Measurements from ENCODE around the gene PTPRN2.

The PTPRN2 gene

DNA sequence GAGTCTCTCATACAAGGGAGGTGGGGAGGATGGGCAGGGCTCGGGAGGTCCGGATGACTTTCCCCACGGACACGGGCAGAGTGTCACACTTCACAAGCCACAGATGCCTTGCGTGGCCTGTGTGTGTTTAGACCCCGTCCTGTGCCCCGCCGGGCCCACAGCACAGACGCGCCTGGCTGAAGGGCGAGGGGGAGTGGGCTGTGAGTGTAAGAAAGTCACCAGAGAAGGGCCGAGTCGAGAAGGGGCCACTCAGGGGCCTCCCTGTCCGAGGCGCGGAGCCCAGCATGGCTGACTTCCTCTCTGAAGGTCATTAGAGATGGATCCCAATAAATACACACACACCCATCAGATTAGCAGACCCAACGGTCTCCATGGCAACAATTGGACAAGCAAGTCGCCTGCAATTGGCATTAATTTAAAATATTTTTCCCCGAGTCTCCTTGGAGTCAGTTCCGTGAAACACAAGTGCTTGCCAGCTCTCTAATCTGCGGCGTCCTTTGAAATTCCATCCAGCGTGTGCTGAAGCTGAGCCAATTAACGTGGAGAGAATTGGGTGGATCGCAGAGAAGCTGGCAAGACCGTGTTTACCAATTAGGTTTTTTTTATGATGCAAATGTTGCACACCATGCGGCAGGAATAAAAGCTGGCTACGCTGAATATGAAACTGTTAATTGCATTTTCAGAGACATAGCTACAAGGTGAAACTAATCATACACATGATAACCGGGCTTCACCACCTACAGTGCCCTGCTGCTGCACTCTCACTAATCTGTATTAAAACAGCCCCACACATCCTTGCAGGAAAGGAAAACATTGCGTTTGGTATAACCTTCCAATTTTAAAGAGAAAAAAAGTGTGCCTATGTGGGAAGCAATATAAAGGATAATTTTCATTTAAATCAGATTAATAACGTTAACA lies 571.2 kb downstream of the PTPRN2 start:
- no peak for DNase-seq

DNA sequence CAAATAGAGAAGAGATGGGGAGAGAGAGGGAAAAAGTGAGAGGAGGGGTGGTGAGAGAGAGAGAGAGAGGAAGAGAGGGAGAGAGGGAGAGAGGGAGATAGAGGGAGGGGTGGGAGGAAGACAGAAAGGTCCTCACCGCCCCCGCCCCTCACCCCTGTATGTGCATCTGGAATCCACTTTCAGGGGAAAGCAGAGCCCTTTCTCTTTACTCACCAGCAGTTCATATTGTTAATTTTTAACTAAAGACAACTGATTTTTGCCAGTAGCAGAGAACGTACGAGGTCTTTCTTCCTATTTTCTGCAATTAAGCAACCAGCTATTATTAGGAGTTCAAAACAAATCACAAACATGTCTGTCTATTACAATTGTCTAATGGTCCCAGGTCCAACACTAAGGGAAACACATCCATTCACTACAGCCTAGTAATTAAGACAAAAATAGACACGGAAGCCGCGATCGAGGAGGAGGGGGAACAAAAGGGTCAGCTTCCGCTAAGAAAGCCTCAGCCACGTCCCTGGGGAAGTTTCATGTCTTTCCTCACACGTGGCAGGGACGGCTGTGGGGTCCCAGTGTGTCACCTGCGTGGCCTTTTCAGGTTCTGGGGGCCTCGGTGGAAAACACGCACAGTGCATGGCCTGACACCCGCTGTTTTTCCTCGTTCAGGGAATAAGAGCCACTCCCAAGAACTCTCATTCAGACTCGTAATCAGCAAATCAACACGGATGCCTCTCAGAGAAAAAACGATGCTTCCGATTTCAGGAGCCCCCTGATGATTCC lies 572.0 kb downstream of the PTPRN2 start:
- DNase-seq, result no peak

DNA sequence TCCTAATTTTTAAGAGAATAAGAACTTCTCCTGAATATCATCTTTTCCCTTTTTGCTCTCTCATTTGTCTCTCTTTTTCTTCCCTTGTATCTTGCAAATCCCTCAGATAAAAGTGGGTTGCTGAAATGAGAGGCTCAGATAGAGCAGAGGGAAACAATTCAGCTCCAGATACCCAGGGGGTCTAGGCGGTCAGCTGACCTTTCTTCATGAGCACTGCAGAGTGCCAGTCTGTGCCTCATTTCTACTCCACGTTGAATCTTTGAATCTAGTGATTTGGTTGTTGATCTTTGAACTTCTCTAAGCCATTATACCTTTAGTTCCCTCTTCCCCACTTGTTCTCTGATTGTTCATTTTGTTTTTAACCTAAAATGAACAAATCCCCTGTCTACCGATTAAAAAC lies 572.6 kb downstream of the PTPRN2 start:
- no peak for DNase-seq

DNA sequence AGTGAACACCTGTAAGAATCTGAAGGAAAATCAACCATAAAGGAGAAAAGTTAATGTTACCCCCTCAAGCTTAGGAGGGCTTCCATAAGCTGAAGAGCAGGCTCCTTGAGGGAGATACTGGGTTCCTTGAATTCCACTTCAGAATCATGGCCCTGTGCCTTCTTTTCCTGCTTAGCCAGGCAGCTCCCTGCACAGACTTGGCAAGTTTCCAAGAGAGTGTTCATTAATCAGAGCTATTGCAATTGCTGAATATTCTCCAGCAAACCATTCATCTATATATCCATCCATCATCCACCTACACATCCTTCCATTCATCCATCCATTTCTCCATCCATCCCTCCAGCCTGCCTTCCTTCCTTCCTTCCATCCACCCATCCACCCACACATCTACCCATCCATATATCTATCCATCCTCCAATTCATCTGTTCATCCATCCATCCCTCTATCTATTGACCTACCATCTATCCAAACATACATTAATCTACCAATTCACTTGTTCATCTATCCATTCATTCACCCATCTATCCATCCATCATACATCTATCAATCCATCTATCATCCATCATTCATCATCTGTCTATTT lies 574.4 kb downstream of the PTPRN2 start:
- no peak for DNase-seq

DNA sequence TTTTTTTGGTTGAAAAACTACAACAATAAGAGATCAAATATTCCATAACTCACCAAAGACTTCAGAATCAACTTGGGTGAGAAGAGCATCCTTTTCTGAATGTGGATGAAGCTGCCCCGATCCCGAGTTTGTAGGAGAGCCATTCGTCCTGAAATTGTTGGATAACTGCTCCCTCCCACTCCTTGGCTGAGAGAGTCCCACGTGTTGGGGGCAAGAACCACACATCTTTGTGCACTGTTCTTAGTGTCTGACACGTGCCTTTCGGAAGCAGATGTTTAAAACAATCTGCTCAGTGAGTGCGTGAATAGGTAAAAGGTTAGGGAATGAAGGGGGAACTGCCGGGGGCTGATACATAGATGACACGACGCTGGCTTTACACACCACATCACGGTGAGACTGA lies 575.7 kb downstream of the PTPRN2 start:
- no peak for DNase-seq

DNA sequence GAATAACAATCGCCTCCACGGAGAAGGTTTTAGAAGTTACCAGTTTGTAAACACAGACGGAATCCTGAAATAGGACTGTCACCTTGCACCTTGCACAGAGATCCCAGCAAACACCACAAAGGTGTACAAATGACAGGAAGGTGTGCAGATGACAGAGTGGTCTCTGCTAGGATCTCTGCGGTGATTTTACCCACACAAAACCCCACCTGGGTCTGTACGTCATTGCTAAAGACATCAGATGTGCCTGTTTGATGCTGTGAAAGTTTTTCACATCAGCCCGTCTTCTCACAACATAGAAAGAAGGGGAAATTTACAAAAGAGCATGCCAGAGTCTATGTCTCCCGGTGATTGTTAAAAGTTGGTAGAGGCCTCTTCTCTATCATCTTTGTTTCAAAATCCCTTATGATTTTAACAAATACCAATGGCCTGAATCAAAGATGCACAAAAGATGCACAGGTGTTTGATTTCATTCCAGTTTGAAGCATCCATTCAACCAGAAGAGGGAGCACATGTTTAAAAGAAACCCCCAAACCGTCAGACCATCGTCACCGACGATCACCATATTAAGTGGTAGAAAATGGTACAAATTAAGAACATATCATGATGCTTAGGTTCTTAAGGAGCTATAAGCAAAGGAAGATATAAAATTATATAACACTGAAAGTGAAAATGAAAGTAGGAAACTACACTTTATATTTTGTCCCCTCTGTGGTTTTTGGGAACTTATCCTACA lies 576.5 kb downstream of the PTPRN2 start:
- no peak for DNase-seq

DNA sequence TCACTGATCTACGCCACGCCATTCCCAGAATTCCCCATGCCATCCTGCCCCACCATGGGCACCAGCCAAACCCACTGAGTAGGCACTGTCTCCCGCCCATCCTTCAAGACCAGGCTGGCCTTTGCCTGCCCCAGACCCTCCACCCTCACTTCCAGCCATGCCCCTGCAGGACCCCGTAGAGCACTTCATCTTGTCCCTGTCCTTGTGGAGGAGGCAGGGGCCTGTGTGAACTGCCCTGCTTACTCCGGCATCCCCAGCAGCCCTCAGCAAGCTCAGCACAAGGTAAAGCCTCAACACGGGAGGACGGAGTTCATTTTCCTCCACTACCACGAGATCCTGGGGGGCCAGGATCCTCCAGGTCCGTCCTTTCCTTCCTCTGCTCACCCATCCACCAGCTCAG lies 577.7 kb downstream of the PTPRN2 start:
- no peak for DNase-seq

DNA sequence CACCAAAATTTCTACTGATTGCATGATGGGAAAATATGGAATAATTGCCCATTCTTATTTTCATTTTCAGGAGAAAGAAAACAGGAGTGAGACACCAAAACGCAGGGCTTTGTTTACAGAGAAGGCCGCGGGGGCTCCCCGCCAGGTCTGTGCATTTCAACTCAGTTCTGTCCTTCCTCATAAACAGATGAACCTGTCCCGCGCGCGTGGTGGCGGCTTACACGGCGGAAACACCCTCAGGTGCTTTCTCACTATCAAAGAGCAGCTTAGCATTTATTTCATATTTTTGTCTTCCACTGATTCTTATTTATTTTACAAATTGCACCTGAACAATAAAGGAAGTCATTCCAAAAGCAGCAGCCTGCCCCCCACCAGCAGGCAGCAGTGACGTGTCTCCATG lies 579.4 kb downstream of the PTPRN2 start:
- no peak for DNase-seq

DNA sequence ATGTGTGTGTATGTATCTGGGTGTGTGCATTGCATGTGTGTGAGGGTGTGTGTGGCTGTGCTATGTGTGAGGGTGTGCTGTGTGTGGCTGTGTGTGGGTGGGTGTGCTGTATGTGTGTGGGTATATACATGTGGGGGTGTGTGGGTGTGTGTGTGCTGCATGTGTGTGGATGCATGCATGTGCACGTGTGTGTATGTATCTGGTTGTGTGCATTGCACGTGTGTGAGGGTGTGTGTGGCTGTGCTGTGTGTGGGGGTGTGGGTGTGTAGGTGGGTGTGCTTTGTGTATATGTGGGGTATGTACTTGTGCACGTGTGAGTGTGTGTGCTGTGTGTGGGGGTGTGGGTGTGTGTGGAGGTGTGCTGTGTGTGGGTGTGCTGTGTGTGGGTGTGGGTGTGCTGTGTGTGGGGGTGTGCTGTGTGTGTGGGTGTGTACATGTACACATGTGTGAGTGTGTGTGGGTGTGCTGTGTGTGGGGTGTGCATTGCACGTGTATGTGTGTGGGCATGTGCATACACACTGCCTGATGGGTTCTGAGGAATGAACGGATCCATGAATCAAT lies 579.8 kb downstream of the PTPRN2 start:
- DNase-seq, result no peak

DNA sequence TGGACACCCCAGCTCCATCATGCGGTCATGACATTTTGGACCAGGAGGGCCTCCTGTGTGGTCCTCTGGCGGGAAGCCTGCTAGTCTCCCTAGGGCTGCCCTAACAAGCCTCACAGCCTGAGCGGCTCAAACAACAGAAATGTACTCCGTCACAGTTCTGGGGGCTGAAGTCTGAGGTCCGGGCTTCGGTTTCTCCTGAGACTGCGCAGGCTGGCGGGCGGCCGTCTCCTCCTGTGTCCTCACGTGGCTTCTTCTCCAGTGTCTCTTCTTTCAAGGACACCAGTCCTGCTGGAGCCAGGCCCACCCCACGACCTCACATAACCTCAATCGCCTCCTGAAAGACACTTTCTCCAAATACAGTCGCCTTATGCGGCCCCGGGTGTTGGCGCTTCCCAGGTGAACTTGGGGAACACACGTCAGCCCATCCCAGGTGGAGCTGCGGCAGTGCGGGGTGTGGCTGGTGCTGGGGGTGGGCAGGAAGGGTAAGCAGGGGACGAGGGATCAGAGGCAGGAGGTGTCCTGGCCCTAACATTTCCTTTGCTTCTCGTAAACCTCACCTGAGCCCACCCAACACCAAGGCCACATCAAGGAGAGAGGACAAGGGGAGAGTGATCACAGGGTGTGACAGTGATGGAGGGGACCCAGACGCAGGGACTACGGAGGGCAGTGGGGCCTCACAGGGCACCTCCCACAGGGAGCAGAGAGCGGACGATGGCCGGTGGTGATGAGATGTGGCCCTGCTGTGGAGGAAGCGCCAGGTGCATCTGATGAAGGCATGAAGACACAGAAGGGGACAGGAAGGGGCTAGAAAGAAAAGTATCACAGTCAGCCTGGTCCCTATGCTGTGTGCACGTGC lies 580.6 kb downstream of the PTPRN2 start:
- no peak for DNase-seq

DNA sequence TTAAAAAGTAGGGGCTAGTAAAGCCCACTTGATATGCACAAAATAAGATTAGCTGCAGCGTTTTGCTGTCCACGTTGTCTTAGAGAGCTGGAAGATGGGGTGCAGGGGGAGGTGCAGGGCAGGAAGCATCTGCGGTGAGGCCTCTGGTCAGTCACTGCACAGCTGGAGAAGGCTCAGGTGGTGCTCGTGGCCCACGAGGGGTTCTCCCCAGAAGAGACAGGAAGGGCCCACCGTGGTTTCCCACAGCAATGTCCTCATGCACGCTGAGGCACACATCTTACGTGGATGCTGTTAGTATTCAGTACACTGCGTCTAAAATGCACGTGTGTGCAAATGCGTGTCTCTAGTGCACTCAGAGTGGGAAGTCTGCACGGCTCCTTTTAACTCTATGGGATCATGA lies 582.1 kb downstream of the PTPRN2 start:
- no peak for DNase-seq

DNA sequence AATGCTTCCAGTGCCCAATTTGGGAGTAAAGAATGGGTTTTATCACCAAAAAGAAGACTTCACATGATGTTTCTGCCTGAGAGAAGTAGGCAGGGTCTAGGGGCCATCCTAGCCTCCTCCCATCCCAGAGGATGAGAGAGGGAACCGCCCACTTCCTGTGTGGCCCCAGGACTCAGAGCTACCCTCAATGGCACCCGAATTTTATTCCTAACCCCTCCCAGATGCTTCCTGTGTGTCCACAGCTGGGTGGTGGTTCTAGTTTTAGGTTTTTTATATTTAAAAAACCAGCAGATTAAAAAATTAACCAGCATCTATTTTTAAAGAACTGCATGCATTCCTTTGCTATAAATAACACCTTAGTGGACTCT lies 583.5 kb downstream of the PTPRN2 start:
- DNase-seq, result no peak

DNA sequence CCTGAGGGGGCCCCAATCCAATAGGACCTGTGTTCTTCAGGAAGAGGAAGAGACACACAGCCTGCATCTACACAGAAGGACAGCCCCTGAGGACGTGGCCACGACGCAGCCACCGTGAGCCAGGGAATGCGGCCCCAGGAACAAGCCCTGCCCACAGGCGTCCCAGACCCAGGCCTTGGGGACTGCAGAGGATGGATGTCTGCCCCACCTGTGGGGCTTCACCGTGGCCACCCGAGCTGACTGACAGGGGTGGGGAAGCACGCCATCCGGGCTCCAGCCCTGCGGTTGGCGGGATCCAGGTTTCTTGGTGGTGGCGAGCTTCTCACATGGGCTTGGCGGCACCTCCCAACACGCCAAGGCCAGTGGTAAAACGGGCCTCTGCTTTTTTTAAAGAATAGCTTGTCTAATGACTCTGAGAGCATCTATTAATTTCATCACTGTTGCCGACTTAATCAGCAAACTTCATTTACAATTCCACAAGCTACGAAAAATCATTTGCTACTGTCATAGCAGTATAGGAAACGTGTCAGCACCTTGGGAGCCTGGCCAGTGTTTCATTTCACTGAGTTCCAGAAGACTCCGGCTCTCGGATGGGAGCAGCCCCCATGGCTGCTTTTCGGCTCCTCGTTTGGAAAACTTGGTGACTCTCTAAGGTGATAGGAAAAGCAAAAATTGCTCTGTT lies 584.0 kb downstream of the PTPRN2 start:
- no peak for DNase-seq

DNA sequence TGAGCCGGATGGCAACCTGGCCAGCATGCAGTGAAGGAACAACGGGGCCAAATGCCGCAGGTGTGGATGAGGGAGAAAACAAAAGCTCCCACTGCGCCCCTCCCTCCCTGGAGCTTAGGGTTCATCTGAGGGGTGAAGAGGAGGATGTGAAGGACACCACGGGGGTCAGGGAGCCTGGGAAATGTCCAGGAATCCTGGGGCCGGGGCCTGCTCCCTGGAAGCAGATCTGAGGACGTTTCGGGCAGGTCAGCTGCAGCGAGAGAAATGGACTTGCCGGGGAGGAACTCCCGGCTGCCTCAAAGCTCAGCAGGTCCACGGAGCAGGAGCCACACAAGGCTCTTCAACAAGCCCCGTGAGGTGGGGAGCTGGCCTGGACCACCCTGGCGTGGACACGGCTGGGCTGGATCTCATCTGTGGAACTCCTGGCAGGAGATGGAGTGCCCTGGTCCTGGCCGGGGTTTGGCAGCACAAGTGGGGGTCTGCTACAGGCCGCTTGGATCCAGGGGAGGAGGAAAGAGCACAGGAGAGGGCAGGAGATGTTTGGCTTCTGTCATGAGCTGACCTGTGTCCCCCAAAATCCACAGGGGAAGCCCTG lies 585.0 kb downstream of the PTPRN2 start:
- DNase-seq, result no peak

DNA sequence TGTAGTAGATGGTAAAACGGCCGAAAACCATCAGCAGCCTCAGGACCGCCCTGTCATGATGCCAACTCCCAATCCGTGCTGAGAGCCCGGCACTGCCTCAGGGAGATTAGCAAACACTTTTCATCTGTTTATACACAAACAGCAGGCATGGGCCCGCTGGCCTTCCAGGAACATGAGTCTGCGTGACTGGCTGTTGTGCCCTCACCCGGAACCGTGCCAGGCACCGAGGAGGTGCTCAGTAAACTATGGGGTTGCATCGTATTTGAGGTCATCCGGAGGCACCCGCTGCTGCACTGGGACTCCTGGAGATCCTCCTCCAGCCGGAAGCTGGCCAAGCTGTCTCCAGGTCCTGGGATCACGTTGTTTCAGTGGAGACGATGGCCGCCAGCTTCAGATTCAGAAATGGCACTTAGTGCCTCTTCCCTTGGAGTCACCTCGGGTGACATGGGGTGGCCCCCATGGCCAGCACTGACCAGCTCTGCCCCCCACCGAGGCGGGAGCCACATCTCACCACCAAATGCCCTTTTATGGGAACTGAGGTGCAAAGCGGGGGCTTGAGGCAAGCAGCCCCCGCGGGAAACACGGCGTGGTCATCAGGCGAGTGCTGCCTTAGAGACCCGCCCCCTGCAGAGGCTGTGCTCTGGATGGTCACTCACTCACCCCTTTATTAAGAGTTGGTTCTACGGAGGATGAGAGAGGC lies 585.9 kb downstream of the PTPRN2 start:
- no peak for DNase-seq

DNA sequence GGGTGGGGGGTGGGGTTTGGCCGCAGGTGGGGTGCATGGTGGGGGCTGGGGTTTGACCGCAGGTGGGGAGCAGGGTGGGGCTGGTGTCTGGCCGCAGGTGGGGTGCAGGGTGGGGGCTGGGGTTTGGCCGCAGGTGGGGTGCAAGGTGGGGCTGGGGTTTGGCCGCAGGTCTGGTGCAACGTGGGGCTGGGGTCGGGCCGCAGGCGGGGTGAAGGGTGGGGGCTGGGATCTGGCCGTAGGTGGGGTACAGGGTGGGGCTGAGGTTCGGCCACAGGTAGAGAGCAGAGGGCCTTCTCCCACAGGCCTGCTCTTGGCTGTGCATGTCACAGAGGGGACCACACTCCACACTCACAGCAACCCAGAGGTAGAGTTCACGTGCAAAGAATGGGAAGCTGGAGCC lies 586.6 kb downstream of the PTPRN2 start:
- DNase-seq, result no peak

DNA sequence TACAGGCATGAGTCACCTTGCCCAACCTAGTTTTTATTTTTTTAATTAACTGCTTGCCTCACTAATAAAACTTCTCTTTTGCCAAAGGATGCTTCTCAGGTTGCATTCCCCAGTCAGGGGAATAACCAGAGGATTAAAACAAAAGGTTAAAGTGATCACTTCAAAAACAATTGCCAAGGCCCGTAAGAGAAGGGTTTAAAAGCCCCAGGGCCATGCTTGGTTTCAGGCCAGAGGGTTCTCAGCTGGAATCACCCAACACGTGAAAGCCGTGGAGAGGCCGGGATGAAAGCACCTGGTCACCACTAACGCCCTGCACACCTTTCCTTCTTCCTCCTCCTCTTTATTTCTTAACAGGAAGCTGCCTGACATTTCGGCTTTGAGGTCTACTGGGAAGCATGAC lies 587.5 kb downstream of the PTPRN2 start:
- no peak for DNase-seq

DNA sequence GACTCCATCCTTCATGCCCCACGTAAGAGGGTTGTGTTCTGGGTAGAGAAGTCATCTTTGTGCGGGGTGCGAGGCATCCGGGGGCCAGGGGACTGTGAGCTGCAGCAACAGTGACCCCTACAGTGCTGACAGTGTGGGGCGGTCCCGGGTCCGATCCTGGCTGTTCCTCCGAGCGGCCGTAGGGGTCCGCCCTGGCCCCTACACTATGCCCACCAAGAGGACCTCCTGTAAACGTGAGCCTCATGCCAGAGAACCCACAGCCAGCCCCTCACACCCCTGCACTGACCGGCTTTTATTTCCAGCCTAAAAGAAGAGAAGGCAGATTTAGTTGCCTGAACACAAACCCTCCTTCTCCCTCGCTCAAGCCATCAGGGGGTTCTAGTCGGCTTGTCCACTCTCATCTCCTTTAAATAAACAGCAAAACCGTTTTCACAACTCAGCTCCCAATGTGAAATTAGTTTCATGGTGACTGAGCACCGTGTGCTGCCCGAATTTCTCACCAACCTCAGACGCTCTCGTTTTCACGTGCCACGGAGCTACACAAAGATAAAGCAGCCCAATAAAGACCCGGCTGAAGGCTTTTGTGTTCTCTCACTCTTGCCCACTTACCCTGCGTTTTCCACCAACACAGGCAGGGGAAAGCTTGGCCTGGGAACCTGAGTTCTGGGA lies 588.6 kb downstream of the PTPRN2 start:
- no peak for DNase-seq

DNA sequence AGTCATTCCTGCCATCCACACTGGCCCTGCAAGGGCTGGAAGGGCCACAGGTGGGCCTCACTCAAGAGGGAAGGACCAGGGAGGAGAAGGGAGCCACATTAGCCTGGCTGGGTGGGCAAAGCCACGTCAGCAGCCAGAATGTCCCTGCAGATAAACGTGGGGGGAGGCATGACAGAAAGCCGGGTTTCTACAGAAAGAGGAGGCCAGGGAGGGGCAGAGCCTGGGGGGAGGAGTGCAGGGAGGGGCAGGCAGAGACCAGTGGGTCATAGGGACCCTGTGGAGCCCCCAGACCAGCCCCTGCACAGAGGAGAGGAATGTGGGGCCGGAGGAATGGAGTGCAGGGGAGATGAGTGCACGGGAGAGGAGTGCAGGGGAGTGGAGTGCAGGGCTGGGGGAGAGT lies 590.2 kb downstream of the PTPRN2 start:
- DNase-seq, result no peak

DNA sequence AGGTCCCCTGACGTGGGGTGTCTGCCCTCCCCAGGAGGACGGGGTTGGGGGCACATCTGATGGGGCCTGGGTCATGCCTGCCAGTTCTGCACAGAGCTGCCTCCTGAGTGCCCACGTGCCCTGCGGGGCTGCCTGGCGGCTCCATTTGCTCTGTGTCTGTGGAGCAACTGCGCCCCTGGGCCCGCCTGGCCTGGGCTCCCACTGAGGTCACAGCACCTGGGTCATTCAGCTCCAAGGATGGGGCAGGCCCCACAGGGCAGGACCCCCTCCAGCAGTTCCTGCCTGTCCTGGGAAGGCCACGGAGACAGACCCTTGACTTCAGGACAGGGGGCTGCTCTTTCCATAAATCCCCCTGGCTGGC lies 590.6 kb downstream of the PTPRN2 start:
- no peak for DNase-seq
